IMR-90 (cell line): Measurements from ENCODE around the gene ADIG. TPM values are rescaled to one million over a fixed set of nuclear protein-coding genes. Genes with fewer than 3 reads are reported as not detected.

Experiments used
- ATAC-seq: fragments of 200-7000 bp; cut with Tn5 transposase; 2 replicates; pipeline ENCODE4 v1.9.1; 2020; ENCODE audit warnings: low read depth, mild to moderate bottlenecking, moderate library complexity
- BruUV-seq: library from RNA; stranded (reverse); fragments of 400-500 nt; replicated peaks from 2 replicates; lab custom pipeline; 2021; lab: Mats Ljungman, UMichigan
- CTCF ChIA-PET: fragments of 300-600 bp; formaldehyde crosslinking; extraction: SDS; loops from one replicate; lab custom pipeline; 2021; ENCODE audit warnings: antibody characterized with exemption; lab: Yijun Ruan, JAX
- POLR2A ChIA-PET: fragments of 300-600 bp; sonication (Branson Sonifier 250); formaldehyde crosslinking; loops from one replicate; lab custom pipeline; 2022; ENCODE audit warnings: antibody characterized with exemption; ENCODE audit not compliant: unreplicated experiment; lab: Charles Lee
- DNase-seq: peaks from one replicate; pipeline ENCODE4 v3.0.0; 2013
- H2AFZ ChIP-seq: replicated peaks from 2 replicates; pipeline ENCODE3; 2013; ENCODE audit warnings: low read length, mild to moderate bottlenecking; ENCODE audit not compliant: poor library complexity
- H2AK5ac ChIP-seq: 2 replicates; pipeline ENCODE4 v1.6.1; 2013; ENCODE audit warnings: low read depth, low read length, inconsistent platforms
- H2AK9ac ChIP-seq: replicated peaks from 2 replicates; pipeline ENCODE3; 2013; ENCODE audit warnings: mild to moderate bottlenecking, low read depth, low read length, moderate library complexity; ENCODE audit not compliant: poor library complexity
- H2BK120ac ChIP-seq: 2 replicates; pipeline ENCODE4 v1.6.1; 2013; ENCODE audit warnings: low read depth, low read length, inconsistent platforms
- H2BK15ac ChIP-seq: 3 replicates; pipeline ENCODE4 v1.6.1; 2013; ENCODE audit warnings: low read depth, low read length, inconsistent platforms
- H2BK20ac ChIP-seq: 2 replicates; pipeline ENCODE4 v1.6.1; 2013; ENCODE audit warnings: low read depth, mild to moderate bottlenecking, inconsistent platforms, low read length, moderate library complexity
- H2BK5ac ChIP-seq: 2 replicates; pipeline ENCODE4 v1.6.1; 2013; ENCODE audit warnings: mild to moderate bottlenecking, low read depth, low read length, inconsistent platforms; ENCODE audit not compliant: poor library complexity, severe bottlenecking
- H3K14ac ChIP-seq: replicated peaks from 2 replicates; pipeline ENCODE4 v1.6.1; 2013; ENCODE audit warnings: low read depth, low read length, inconsistent platforms
- H3K18ac ChIP-seq: 2 replicates; pipeline ENCODE4 v1.6.1; 2013; ENCODE audit warnings: low read depth, low read length, control low read depth
- H3K23ac ChIP-seq: 2 replicates; pipeline ENCODE4 v1.6.1; 2013; ENCODE audit warnings: low read depth, low read length, inconsistent platforms
- H3K27ac ChIP-seq: 2 replicates; pipeline ENCODE4 v1.5.1; 2013; ENCODE audit warnings: mild to moderate bottlenecking, control low read depth, low read length; ENCODE audit not compliant: insufficient read depth
- H3K27me3 ChIP-seq: 2 replicates; pipeline ENCODE4 v1.6.1; 2013; ENCODE audit warnings: low read length; ENCODE audit not compliant: control insufficient read depth, insufficient read depth
- H3K36me3 ChIP-seq: 2 replicates; pipeline ENCODE4 v1.6.1; 2013; ENCODE audit warnings: low read length, mixed read lengths; ENCODE audit not compliant: control insufficient read depth, insufficient read depth
- H3K4ac ChIP-seq: 2 replicates; pipeline ENCODE4 v1.6.1; 2013; ENCODE audit warnings: low read depth, low read length, inconsistent platforms
- H3K4me1 ChIP-seq: 2 replicates; pipeline ENCODE4 v1.6.1; 2013; ENCODE audit warnings: low read length, mixed read lengths; ENCODE audit not compliant: control insufficient read depth, insufficient read depth
- H3K4me2 ChIP-seq: 2 replicates; pipeline ENCODE4 v1.6.1; 2013; ENCODE audit warnings: low read depth, mild to moderate bottlenecking, control low read depth, low read length, moderate library complexity
- H3K4me3 ChIP-seq: 2 replicates; pipeline ENCODE4 v1.5.1; 2013; ENCODE audit warnings: low read depth, mild to moderate bottlenecking, control low read depth, low read length, moderate library complexity; ENCODE audit not compliant: insufficient read depth
- H3K56ac ChIP-seq: 2 replicates; pipeline ENCODE4 v1.6.1; 2013; ENCODE audit warnings: low read length, inconsistent platforms; ENCODE audit not compliant: insufficient read depth; ENCODE audit errors: extremely low read depth
- H3K79me1 ChIP-seq, 2 experiments: 2 replicates each; pipeline ENCODE4 v1.6.1; 2013; ENCODE audit warnings: low read length in 2 of 2, inconsistent platforms in 1 of 2, low read depth in 1 of 2
- H3K9ac ChIP-seq: 2 replicates; pipeline ENCODE4 v1.6.1; 2013; ENCODE audit warnings: low read depth, low read length, control low read depth
- H3K9me1 ChIP-seq: 2 replicates; pipeline ENCODE4 v1.6.1; 2013; ENCODE audit warnings: low read length, inconsistent platforms; ENCODE audit not compliant: insufficient read depth
- H3K9me3 ChIP-seq: 2 replicates; pipeline ENCODE4 v1.6.1; 2013; ENCODE audit warnings: low read length; ENCODE audit not compliant: control insufficient read depth, insufficient read depth
- H4K20me1 ChIP-seq: 2 replicates; pipeline ENCODE4 v1.6.1; 2013; ENCODE audit warnings: low read length, inconsistent platforms; ENCODE audit not compliant: insufficient read depth
- H4K5ac ChIP-seq: 2 replicates; pipeline ENCODE4 v1.6.1; 2013; ENCODE audit warnings: mild to moderate bottlenecking, low read depth, low read length, control low read depth
- H4K8ac ChIP-seq, 2 experiments: 2 replicates each; pipeline ENCODE4 v1.6.1; 2013; ENCODE audit warnings: low read depth in 2 of 2, low read length in 2 of 2, control low read depth in 1 of 2, inconsistent platforms in 1 of 2
- H4K91ac ChIP-seq: 2 replicates; pipeline ENCODE4 v1.6.1; 2013; ENCODE audit warnings: low read depth, low read length, inconsistent platforms; ENCODE audit not compliant: insufficient read depth
- BHLHE40 ChIP-seq: fragments of 150-350 bp; IDR thresholded peaks from 2 replicates; pipeline ENCODE4 v1.6.1; 2016; ENCODE audit warnings: mild to moderate bottlenecking, low read depth, low read length
- CEBPB ChIP-seq: IDR thresholded peaks from 2 replicates; pipeline ENCODE4 v1.6.1; 2012; ENCODE audit warnings: low read depth, low read length, improper control_type of control experiment
- FOS ChIP-seq: fragments of 150-350 bp; IDR thresholded peaks from 2 replicates; pipeline ENCODE4 v1.6.1; 2016; ENCODE audit warnings: low read depth, low read length
- MAZ ChIP-seq: IDR thresholded peaks from 2 replicates; pipeline ENCODE4 v1.6.1; 2012; ENCODE audit warnings: low read depth, mild to moderate bottlenecking, low read length, improper control_type of control experiment, moderate library complexity, borderline replicate concordance
- MXI1 ChIP-seq: IDR thresholded peaks from 2 replicates; pipeline ENCODE4 v1.6.1; 2012; ENCODE audit warnings: low read depth, mild to moderate bottlenecking, low read length, moderate library complexity, borderline replicate concordance
- POLR2A ChIP-seq: IDR thresholded peaks from 2 replicates; pipeline ENCODE4 v1.6.1; 2012; ENCODE audit warnings: mild to moderate bottlenecking, low read depth, low read length
- RAD21 ChIP-seq: IDR thresholded peaks from 2 replicates; pipeline ENCODE4 v1.6.1; 2012; ENCODE audit warnings: low read length, improper control_type of control experiment
- RFX5 ChIP-seq: IDR thresholded peaks from 2 replicates; pipeline ENCODE4 v1.8.0; 2012; ENCODE audit warnings: low read depth, mild to moderate bottlenecking, low read length, moderate library complexity
- SMC3 ChIP-seq: fragments of 150-350 bp; IDR thresholded peaks from 2 replicates; pipeline ENCODE4 v1.6.1; 2016; ENCODE audit warnings: low read depth, mild to moderate bottlenecking, antibody characterized with exemption, low read length, moderate library complexity
- WGBS, 2 experiments: methylation state at CpG; one replicate each; pipeline versions ENCODE4 v1.1.5 to v1.1.7; 2013; ENCODE audit warnings: missing lambda C conversion rate in 2 of 2; ENCODE audit not compliant: insufficient read length in 1 of 2; ENCODE audit errors: extremely low coverage in 2 of 2; 5-methylcytosine and 5-hydroxymethylcytosine counted together
- dilution Hi-C: fragments of 300-500 bp; cut with HindIII; formaldehyde crosslinking; loops from one replicate; pipeline ENCODE4 v1.14.3; 2018; ENCODE audit warnings: low sequenced_read_pairs; ENCODE audit not compliant: unreplicated experiment
- in situ Hi-C: fragments of 300-500 bp; cut with MboI; formaldehyde crosslinking; loops from 3 replicates; pipeline ENCODE4 v1.14.3; 2019; ENCODE audit warnings: low sequenced_read_pairs, inconsistent platforms, mixed read lengths
- intact Hi-C: fragments of 100-400 bp; cut with micrococcal nuclease; formaldehyde crosslinking; loops from 2 replicates; pipeline ENCODE4 v1.10.0; 2022
- polyA plus RNA-seq, 3 experiments: library from polyadenylated mRNA; depleted of rRNA; stranded (reverse); fragments of >200 nt; gene quantifications; 2 replicates each; pipeline ENCODE4 v1.2.3, GENCODE V29; 2012; ENCODE audit warnings: low replicate concordance in 1 of 3
- total RNA-seq: library from RNA; depleted of rRNA; stranded (reverse); fragments of >200 nt; gene quantifications from 2 replicates; pipeline ENCODE4 v1.2.3, GENCODE V29; 2012

ADIG gene
- total and polyA plus RNA-seq, 2 of the 4 experiments (the other 2 are of a cell fraction) = not detected

GRCh38 chr20:38616457-38616856 lies 35.5 kb downstream of the ADIG start:
- dilution Hi-C loops = no loop called here
- POLR2A ChIA-PET = no interaction called here
- ATAC-seq = no peak

More at GRCh38 chr20:38616457-38616856, 35.5 kb downstream of the ADIG start:
- 68% methylated on average over 3 of the region's 4 CpGs; no CpG with 5 or more reads in 1 of the 2 experiments for WGBS, 2 experiments
- H2BK5ac ChIP-seq = no peak overlapping the region
- no peak overlapping the region for H3K4me2 ChIP-seq
- H2AFZ ChIP-seq = no peak overlapping the region
- no peaks in the 10 kb centered on the region for H4K20me1 ChIP-seq
- H3K27me3 ChIP-seq = peaks cover 22% of the 10 kb centered on the region
- H2AK5ac ChIP-seq = no peak overlapping the region
- H4K8ac ChIP-seq = no peak overlapping the region
- H3K4me3 ChIP-seq = no peak overlapping the region
- H3K4me1 ChIP-seq = no peaks in the 10 kb centered on the region
- in situ Hi-C loops = no loop called here
- no peak overlapping the region for H2BK20ac ChIP-seq
- intact Hi-C loops = no loop called here
- no peaks in the 10 kb centered on the region for H3K36me3 ChIP-seq
- H3K9me1 ChIP-seq = no peaks in the 10 kb centered on the region
- no peak for DNase-seq
- H3K14ac ChIP-seq = no peak overlapping the region
- BruUV-seq = no TSS peak
- no peak overlapping the region for H3K27ac ChIP-seq
- H4K91ac ChIP-seq = no peak overlapping the region
- H3K18ac ChIP-seq = no peak overlapping the region
- no peak overlapping the region for H3K4ac ChIP-seq
- TF ChIP-seq FOS (no peak), POLR2A (no peak), SMC3 (no peak), MAZ (no peak), CEBPB (no peak), MXI1 (no peak), BHLHE40 (no peak), RFX5 (no peak), RAD21 (no peak)
- no peak overlapping the region for H3K23ac ChIP-seq
- H3K9me3 ChIP-seq = no peaks in the 10 kb centered on the region
- CTCF ChIA-PET = no interaction called here
- no peak overlapping the region for H3K9ac ChIP-seq
- H2BK15ac ChIP-seq = no peak overlapping the region
- no peak overlapping the region for H4K5ac ChIP-seq
- no peak overlapping the region for H3K56ac ChIP-seq
- no peak overlapping the region for H2BK120ac ChIP-seq
- no peaks in the 10 kb centered on the region for H3K79me1 ChIP-seq
- no peak overlapping the region for H2AK9ac ChIP-seq
